ENCODE measurements around the gene PRKAG3. TPM values are rescaled to one million over a fixed set of nuclear protein-coding genes. Genes with fewer than 3 reads are reported as not detected.

PRKAG3 gene
- total RNA-seq, 1 experiment from 2014 or later: not detected

DNA sequence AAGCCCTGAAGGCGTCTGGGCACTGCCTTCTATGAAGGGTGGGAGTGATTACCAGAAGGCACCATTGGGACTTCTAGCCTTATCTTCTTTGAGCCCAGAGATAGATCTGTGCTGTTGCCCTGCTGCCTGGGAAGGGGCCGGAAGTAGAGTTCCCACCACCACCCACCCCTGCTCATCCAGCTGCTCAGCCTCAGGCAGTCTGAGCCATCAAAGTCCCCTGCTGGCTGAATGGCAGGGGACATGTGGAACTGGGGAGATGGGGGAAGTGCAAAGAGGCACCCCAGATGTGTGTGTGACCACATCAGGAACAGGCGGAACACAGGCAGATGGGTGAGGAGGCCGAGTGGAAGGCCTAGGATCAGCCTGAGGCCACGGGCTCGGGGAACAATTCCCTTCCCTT is 45.7 kb upstream of the PRKAG3 start:
- no peaks in the 10 kb centered on the region for H3K36me3 Mint-ChIP-seq (ENCODE audit: insufficient read depth, unreplicated experiment)

DNA sequence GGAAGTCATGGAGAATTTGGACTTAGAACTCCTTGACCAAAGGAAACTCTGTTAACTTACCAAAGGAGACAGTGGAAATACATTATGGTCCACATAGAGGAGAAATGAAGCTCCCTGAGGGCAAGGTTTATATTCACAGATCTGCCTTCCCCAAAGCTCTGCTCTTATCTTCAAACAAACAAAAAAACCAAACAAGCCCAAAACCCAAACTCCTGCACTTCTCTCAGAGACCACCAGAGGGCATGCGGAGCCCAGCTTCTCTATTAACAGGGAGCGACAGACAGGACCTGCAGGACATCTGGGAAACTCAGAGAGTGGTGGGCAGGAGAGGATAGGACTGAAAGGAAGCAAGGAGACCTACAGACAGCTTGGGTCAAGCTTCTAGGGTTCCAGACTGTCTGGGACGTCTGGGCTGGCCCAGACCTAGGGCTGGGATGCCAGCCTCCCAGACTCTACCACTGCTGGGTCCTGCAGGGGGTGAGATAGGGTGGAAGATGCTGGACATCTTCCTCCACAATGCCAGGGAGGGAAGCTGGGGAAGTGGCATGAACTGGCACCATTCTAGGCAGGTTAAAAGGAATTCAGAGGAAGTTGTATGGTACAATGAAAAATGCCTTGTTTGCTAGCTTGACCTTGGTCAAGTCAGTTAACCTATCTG is 45.1 kb upstream of the PRKAG3 start:
- DNase-seq (ENCODE audit: unreplicated experiment): peak; percentile 80
- no peaks in the 10 kb centered on the region for H3K9me3 Mint-ChIP-seq (ENCODE audit: unreplicated experiment)
- intact Hi-C loops (cut with micrococcal nuclease): loop anchor here (1.0 to 5.0 kb wide), 2 partner anchors 22 to 106 kb away; no protein-coding TSS in a partner anchor
- CTCF ChIA-PET: interaction anchor here (0.6 to 15.2 kb wide), 51 partner anchors 13 to 580 kb away, joined by 3 to 839 read pairs (median 4); partner anchors contain the start of genes CDK5R2 and TTLL4
- POLR2A ChIA-PET: interaction anchor here (0.6 to 14.5 kb wide), 4 partner anchors 12 to 301 kb away, joined by 3 to 237 read pairs (median 4); no protein-coding TSS in a partner anchor
- H3K36me3 Mint-ChIP-seq (ENCODE audit: insufficient read depth, unreplicated experiment): no peaks in the 10 kb centered on the region
- peaks cover 19% of the 10 kb centered on the region for H3K27me3 Mint-ChIP-seq (ENCODE audit: insufficient read depth, unreplicated experiment)
- H3K4me3 Mint-ChIP-seq (ENCODE audit: unreplicated experiment): no peak overlapping the region
- H3K4me1 Mint-ChIP-seq (ENCODE audit: insufficient read depth, unreplicated experiment): peaks cover 4% of the 10 kb centered on the region
- TF ChIP-seq, protein P1, sequence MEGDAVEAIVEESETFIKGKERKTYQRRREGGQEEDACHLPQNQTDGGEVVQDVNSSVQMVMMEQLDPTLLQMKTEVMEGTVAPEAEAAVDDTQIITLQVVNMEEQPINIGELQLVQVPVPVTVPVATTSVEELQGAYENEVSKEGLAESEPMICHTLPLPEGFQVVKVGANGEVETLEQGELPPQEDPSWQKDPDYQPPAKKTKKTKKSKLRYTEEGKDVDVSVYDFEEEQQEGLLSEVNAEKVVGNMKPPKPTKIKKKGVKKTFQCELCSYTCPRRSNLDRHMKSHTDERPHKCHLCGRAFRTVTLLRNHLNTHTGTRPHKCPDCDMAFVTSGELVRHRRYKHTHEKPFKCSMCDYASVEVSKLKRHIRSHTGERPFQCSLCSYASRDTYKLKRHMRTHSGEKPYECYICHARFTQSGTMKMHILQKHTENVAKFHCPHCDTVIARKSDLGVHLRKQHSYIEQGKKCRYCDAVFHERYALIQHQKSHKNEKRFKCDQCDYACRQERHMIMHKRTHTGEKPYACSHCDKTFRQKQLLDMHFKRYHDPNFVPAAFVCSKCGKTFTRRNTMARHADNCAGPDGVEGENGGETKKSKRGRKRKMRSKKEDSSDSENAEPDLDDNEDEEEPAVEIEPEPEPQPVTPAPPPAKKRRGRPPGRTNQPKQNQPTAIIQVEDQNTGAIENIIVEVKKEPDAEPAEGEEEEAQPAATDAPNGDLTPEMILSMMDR (IDR thresholded peaks at IDR 0.05; ENCODE audit: unreplicated experiment): peak; percentile 96
- no peak overlapping the region for H3K27ac Mint-ChIP-seq (ENCODE audit: low read depth, unreplicated experiment)
- no TSS peak for BruUV-seq (replicated peaks)

More for the DNA sequence above, 45.7 kb upstream of the PRKAG3 start:
- ChIA-PET POLR2A (interaction anchor here (14.5 kb wide), 1 partner anchor 18 kb away, joined by 237 read pairs; no protein-coding TSS in a partner anchor), CTCF (interaction anchor here (0.6 to 15.2 kb wide), 26 partner anchors 14 to 580 kb away, joined by 3 to 839 read pairs (median 4); partner anchors contain the start of gene CDK5R2)
- peaks cover 12% of the 10 kb centered on the region for H3K27me3 Mint-ChIP-seq (ENCODE audit: insufficient read depth, unreplicated experiment)
- BruUV-seq (replicated peaks): no TSS peak
- H3K27ac Mint-ChIP-seq (ENCODE audit: low read depth, unreplicated experiment): no peak overlapping the region
- no peak overlapping the region for H3K4me3 Mint-ChIP-seq (ENCODE audit: unreplicated experiment)
- intact Hi-C loops (cut with micrococcal nuclease): loop anchor here (5.0 kb wide), 1 partner anchor 105 kb away; no protein-coding TSS in a partner anchor
- peaks cover 5% of the 10 kb centered on the region for H3K4me1 Mint-ChIP-seq (ENCODE audit: insufficient read depth, unreplicated experiment)
- TF ChIP-seq, protein P1 (IDR thresholded peaks at IDR 0.05; ENCODE audit: unreplicated experiment): no peak
- H3K9me3 Mint-ChIP-seq (ENCODE audit: unreplicated experiment): no peaks in the 10 kb centered on the region
- DNase-seq (ENCODE audit: unreplicated experiment): no peak

DNA sequence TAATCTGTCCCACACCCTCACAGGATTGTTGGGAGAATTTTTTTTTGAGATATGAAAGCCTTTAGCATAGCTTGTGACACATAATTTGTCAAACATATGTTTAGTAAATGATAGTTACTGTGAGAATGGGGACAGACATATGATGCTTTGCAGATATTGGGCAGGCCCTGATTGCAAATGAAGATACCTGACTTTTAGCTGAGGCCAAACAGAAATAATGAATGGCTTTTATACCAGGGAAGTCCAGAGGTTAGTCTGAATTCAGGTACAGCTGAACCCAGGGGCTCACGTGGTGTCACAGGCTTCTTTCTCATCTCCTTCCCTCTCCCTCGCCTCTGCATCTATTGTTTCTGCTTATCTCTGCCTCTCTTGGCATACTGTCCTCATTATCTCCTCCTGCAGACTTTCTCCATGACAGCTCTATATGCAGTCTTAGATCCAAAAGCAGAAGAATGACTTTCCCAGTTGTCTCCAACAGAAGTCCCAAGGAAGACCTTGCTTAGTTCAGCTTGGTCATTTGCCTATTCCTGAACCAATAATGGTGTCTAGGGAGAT is 44.2 kb upstream of the PRKAG3 start:
- Mint-ChIP-seq H3K36me3 (ENCODE audit: insufficient read depth, unreplicated experiment) (no peaks in the 10 kb centered on the region), H3K27ac (ENCODE audit: low read depth, unreplicated experiment) (no peak overlapping the region), H3K27me3 (ENCODE audit: insufficient read depth, unreplicated experiment) (peaks cover 25% of the 10 kb centered on the region), H3K4me3 (ENCODE audit: unreplicated experiment) (no peak overlapping the region), H3K4me1 (ENCODE audit: insufficient read depth, unreplicated experiment) (peaks cover 4% of the 10 kb centered on the region), H3K9me3 (ENCODE audit: unreplicated experiment) (no peaks in the 10 kb centered on the region)
- intact Hi-C loops (cut with micrococcal nuclease): loop anchor here (1.0 to 5.0 kb wide), 2 partner anchors 23 to 107 kb away; no protein-coding TSS in a partner anchor
- DNase-seq (ENCODE audit: unreplicated experiment): no peak
- TF ChIP-seq, protein P1 (IDR thresholded peaks at IDR 0.05; ENCODE audit: unreplicated experiment): no peak
- BruUV-seq (replicated peaks): no TSS peak
- POLR2A ChIA-PET: interaction anchor here (0.7 to 14.5 kb wide), 3 partner anchors 12 to 20 kb away, joined by 3 to 237 read pairs (median 4); no protein-coding TSS in a partner anchor
- CTCF ChIA-PET: interaction anchor here (0.6 to 15.2 kb wide), 38 partner anchors 12 to 423 kb away, joined by 3 to 839 read pairs (median 5); partner anchors contain the start of genes CDK5R2 and TTLL4

Measured in MCF 10A (cell line).